Activated CD4-positive, CD25-positive, alpha-beta regulatory T cell treated with anti-CD3 and anti-CD28 coated beads, Interleukin-2, amount 50 U/mL, for 72 hours (primary cell): Measurements from ENCODE around the gene FGD6.
"Not testable (repeated sequence)": the region's sequence is repeated elsewhere in the genome, so short reads cannot be mapped to it uniquely, and the experiment has no call there.

ENCODE experiments used
- DNase-seq: peaks from one replicate; pipeline ENCODE4 v3.0.0; 2021

The FGD6 gene

DNA sequence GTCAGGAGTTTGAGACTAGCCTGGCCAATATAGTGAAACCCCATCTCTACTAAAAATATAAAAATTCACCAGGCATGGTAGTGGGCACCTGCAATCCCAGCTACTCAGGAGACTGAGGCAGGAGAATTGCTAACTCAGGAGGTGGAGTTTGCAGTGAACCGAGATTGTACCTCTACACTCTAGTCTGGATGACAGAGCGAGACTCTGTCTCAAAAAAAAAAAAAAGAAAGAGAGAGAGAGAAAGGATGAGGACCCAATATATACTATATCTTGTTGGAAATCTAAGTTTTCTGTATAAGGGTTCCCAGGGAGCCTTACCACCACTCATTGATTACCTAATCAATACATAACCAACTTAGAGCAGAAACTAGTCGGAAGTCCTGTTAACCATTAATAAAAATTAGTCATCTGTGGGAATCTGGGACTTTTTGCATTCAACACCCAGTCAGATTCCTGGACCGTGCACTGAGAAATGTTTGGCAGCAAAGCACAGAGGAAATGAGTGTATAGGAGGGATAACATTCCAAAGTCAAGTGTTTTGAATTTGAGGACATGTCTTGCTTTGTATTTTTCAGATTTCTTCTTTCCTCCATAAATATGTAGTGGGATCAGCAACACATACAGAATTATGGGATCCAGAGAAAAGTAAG is 99.0 kb downstream of the FGD6 start:
- DNase-seq: no peak

DNA sequence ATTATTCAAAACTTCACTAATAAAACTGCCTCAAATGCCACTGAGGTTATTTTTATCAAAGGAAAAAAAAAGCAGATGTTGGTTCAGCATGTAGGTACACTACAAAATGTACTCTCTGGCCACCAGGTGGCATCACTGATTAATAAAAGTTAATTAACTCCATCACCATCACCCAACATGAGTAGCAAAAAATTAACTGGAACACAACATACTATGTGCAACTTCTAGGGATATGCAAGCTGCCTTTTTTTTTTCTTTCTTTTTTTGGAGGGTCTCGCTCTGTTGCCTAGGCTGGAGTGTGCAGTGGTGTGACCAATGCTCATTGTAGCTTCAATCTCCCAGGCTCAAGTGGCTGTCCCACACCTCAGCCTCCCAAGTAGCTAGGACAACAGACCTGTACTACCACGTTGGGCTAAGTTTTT is 100.1 kb downstream of the FGD6 start:
- DNase-seq: peak; percentile 37

DNA sequence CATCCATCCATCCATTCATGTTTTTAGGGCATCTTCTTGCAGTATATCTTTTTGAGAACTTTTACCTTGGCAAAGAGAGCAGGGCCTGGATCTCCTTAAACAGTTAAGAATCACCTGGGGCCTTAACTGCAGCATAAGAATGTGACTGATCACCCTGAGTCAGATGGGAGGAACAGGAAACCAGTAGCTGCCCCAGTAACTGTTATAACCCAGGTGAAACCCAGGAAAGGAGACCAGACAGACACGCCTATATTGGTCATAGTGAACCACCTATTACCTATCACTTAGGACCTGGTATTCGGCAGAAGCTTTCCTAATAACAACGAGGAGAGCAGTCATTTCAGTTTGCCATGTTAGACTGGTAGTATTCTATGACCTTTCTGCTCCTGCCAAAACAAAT is 100.5 kb downstream of the FGD6 start:
- no peak for DNase-seq

DNA sequence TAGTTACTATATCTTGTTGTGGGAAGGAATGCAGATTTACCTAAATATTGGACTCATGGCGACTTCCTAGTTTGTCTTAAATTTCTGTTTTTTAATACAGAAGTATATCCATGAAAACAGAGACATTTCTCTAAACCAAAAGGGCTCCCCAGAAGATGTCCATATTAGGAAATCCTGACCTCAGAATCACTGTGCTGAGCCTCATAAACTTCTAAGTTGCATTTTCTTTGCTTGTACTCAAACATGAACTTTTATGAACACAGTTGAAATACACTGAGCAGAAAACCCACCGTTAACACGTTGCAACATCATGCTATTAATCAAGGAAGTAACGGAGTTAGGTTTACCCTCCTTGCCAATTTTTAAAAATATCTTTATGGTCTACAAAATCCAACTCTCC is 100.9 kb downstream of the FGD6 start:
- no peak for DNase-seq

DNA sequence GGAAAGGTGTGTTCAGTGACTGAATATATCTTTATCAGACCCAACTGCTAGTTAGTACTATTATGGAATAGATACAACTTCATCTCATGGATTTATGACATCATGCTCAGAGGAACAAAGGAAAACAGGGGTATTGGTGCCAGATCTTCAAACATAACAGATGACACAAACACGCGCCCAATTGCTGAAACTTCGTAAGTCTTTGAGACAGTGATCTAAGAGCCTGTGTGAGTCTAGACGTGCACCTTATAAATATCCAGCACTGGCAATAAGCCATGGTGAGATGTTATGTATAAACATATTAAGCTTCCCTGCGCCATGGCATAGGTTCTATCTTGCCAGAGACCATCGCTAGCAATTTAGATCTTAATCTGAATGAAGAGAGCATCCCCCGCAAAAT is 101.6 kb downstream of the FGD6 start:
- DNase-seq: no peak

DNA sequence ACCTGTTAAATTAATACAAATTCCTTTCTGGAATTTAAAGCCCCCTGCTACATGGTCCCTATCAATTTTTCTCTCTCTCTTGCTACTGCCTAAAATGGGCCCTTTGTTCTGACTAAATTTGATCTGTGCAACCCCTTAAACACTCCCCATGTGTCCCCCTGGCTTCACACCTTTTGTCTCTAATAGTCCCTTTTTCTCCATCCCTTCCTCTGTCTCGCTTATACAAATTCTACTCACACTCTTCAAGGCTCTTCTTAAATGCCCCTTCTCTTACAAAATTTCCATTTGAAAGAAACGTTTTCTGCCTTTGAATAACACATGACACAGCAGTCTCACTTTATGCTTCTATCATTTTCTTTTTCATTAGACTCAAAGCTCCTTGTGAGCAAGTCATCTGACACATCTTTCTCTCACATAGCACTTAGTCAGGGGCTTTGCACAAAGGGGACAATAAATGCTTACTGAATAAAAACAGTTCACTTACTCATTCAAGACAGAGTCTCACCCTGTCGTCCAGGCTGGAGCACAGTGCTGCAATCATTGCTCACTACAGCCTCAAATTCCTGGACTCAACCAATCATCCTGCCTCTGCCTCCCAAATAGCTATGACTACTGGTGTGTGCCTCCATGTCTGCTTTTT is 102.4 kb downstream of the FGD6 start:
- DNase-seq: no peak

DNA sequence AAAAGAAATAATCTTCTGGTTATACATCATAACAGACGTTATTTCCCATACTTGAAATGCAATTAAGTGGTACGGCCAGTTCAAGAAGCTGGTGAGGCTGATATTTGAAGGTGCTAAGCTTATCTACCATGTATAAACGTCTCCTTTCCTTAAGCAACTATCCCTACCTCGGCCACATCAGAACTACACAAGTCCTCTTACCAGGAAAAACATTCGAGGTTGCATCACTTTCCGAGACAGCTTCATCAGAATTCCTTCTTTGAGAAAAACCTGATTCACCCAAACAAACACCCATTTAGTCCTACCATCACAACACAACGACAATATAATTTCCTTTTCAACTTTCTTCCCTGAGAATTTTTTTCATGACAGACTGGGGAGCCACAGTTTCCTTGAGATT is 109.9 kb downstream of the FGD6 start:
- no peak for DNase-seq

DNA sequence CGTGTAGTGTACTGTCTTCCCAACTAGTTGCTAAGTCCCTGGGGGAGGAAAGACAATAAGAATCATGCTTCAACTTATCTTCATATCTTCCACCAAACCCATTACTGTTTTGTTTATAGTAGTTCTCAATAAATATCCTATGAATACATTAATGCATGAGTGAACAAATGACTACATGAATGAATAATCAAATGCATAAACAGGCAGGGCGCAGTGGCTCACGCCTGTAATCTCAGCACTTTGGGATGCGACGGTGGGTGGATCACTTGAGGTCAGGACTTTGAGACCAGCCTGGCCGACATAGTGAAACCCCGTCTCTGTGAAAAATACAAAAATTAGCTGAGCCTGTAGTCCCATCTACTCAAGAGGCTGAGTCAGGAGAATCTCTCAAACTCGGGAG is 111.7 kb downstream of the FGD6 start:
- no peak for DNase-seq

DNA sequence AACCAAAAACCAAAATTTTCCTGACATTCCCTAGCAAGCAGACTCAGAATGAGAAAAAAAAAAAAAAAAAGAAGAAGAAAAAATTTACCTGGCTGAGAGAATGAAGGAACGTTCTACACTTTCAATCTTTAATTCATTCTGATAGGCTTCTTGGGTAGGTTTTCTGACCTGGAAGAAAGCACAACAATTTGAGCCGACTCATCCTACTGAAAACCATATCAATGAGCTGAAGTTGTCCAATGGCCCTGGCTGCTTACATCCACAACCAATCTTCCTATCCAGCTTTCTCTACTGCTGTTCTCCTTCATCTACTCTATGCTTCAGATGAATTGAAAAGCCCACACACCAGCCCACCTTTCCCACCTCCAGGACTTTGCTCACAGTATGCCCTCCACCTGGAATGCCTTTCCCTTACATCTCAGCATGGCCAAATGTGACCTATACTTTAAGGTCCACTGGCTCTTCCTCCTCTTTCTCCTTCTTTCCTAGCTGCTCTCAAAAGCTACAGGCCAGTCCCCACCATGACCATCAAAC is 112.3 kb downstream of the FGD6 start:
- no peak for DNase-seq

DNA sequence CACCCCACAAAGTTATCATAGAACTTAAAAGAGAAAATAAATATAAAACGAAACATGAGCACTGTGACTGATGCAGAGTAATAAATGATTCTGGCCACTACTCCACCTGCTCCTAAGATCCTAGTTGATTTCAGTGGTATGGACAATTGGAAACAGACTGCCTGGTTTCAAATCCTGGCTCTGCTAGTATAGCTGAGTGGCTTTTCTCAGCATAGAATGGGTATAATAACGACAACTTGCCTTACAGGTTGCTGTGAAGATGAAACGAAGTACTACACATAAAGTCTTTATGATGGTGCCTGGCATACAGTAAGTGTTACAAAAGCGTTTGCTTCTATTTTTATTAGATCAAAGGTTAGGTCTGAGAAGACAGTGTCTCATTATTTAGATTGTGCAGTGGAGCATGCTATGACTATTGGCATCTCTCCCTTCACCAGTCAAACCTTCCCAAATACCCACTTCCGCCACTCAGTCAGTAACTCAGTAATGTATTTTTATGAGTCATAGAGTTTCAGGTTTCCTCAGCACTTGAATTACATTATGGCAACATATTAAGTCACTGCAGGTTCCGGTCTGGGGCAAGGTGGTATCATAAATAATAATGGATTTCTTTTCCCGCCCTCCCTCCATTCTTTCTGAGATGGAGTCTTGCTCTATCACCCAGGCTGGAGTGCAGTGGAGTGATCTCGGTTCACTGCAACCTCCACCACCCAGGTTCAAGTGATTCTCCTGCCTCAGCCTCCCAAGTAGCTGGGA is 114.2 kb downstream of the FGD6 start:
- DNase-seq: no peak

DNA sequence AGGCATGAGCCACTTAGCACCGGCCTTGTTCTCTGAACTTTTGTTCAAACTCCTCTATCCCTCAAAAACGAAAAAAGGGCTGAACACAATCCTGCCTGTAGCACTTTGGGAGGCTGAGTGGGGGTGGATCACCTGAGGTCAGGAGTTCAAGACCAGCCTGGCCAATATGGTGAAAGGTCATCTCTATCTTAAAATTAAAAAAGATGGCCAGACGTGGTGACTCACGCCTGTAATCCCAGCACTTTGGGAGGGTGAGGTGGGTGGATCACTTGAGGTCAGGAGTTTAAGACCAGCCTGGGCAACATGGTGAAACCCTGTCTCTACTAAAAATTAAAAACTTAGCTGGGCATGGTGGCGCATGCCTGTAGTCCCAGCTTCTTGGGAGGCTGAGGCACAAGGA is 115.3 kb downstream of the FGD6 start:
- DNase-seq: not testable (repeated sequence)

DNA sequence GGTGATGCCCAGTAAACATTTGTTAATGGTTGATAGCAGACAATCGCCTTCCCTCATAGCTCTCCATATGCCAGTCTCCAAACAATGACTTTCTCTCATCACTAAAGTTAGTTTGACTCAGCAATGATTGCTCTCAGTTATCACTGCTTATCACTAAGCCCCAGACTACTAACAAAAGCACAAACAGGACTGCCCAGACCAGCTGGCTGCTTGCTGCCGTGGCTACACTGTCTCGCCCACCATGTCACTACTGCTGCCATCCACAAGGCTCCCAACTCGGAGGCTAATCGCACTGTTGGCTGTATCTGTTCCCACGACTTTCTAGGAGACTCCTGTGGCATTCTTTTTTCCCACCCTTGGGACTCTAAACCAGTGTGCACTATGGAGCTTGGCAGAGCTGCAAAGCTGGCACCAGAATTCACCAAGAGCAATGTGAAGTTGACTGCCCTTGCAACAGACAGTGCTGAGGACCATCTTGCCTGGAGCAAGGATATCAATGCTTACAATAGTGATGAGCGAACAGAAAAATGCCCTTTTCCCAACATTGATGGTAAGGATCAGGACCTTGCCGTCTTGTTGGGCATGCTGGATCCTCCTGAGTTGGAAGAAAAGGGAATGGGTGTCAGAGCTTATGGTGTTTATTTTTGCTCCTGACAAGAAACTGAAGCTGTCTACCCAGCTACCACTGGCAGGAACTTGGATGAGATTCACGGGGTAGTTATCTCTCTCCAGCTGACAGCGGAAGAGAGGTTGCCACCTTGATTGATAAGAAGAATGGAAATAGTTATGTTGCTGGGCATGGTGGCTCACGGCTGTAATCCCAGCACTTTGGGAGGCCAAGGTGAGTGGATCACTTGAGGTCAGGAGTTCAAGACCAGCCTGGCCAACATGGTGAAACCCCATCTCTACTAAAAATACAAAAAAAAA is 116.7 kb downstream of the FGD6 start:
- DNase-seq: no peak

DNA sequence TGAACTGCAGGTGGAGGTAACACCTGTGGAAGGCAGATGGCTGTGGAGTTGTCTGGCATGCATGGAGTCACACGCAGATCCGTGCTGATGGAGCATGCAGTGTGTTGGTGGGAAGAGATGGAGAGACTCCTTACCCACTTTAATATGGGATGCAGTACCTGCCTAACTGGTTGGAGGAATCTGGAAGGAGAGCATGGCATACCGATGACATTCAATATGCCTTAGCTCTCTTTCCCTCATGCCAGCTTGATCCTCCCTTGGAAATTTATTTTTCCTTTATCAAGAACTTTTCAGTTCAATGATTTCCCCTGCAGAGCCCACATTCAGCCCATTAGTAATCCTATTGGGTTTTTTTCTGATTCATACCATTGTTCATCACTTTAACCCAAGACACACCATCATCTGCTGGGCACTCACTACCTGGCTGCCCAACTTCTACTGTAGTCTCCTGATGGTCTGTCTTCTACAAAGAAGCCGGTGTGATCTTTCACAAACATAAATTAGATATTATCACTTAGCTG is 117.9 kb downstream of the FGD6 start:
- no peak for DNase-seq

DNA sequence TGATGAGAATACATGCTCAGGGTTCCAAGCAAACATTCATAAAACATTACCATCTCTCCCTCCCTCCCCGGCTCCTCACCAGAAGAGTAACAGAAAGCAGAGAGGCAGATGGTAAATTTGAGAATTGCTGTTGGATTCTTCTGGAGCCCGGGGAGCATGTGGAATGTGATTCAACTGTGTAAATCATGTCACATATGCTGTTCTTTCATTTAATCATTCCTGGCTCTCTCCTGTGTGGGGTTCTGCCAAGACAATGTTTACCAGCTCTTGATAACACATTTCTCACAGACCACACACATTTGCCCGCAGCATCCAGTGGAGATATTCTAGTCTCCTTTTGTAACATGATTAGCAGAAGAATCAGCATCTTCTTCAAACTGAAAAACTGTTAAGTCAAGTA is 120.4 kb downstream of the FGD6 start:
- no peak for DNase-seq

DNA sequence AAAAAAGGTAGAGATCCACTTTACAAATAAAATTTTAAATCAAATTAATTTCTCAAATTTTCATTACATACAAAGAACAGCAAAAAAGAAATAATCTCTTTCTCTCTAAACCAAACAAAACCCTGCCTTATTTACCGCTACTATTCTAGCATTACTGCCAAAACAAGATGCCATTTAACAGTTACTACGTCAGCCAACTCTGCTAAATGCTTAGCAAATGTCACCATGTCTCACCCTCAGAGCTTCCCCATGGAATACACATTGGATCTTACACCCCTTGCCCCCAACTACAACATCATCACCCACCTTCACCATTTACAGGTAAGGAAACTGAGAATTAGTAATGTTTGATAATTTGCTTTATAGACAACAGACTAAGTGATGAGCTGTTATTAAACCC is 120.9 kb downstream of the FGD6 start:
- no peak for DNase-seq

DNA sequence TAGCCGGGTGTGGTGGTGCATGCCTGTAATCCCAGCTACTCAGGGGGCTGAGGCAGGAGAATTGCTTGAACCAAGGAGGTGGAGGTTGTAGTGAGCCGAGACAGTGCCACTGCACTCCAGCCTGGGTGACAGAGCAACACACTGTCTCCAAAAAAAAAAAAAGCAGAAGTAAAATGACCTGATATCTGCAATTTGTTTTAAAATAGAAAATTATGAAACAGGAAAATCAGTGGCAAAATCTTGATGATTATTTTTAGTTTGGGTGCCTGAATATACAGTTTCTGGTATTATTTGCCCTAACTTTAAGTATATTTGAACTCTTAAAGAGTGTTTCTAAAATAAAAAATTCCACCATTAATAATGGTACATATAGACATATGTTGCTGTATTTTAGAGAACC is 121.4 kb downstream of the FGD6 start:
- not testable (repeated sequence) for DNase-seq

DNA sequence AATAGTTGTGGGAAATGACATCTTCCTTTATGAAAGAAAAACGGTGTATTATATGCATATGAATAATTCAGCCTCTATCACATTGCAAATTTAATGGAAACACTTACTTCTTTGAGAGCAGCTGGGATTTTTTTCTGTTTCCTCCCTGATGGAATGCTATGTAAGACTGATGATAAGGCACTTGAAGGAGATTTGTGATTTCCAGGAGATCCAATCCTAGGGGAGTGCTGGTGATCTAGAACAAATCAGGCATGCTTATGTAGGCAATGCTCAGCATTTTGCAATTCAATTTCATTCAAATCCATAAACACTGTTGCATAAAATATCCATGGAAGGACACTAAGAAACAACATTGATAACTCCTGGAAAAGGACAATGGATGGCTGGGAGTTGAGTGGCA is 127.8 kb downstream of the FGD6 start:
- no peak for DNase-seq

DNA sequence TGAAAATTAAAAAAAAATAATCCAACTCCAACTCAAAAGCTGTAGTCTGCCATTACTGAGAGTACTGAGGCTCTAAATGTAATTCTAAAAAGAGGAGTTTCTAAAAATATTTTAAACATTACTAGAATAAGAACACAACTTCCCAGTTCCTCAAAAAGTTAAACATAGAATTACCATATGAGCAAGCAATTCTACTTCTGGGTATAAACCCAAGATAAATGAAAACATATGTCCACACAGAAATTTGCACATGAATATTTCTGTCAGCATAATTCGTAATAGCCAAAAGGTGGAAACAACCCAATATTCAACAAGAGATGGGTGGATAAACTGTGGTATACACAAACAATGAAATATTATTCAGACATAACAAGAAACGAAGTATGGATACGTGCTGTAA is 128.9 kb downstream of the FGD6 start:
- DNase-seq: no peak

DNA sequence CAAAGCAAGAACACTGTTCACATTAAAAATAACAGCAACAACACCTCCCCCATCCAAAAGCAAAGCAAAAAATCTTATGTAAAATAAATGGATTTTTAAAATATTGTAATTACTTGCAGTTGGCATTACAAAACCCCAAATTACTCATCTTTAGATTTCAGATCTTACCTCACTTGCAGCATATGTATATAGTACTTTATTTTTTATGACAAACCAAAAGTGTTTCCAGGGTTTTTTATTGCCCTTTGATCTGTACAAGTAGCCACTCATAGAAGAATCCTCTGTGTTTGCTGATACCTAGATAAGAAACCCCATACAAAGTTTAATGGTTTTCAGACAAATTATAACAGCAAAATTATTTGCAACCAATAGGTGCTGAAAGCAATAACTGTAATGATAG is 131.7 kb downstream of the FGD6 start:
- no peak for DNase-seq

DNA sequence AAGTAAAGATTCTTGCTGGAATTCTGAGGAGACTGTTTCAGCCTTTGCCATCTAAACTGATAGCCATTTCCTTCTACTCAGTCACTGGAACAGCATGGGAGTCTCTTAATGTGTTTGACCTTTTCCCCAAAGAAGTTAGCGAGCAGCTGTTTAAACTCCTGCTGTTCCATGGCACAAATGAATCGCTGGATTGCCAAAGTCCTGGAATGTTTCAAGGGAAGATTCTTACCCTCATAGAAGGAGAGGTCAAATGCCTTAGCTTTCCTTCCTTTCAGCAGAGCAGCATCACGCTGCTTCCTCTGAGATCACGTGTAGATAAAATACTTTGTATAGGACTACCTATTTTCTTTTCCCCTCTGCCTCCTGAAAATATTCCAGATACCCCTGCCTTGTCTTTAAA is 133.3 kb downstream of the FGD6 start:
- no peak for DNase-seq

DNA sequence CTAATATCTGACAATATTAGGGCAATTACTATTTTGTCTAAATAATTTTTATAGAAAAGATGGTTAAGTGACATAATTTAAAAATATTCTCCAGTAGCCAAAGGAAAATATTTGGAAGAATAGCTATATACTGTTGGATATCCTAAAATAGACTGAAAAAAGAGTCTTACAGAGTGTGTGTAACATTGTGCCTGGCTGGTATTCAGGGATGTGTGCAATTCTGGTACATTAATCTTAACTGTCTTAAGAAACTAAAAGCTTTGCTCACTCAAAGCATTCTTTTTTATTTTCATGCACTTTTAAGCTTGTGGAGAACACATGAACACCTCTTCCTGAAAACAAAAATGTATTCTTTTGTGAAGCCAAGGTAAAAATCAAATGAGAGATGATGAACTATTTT is 133.8 kb downstream of the FGD6 start:
- DNase-seq: no peak

DNA sequence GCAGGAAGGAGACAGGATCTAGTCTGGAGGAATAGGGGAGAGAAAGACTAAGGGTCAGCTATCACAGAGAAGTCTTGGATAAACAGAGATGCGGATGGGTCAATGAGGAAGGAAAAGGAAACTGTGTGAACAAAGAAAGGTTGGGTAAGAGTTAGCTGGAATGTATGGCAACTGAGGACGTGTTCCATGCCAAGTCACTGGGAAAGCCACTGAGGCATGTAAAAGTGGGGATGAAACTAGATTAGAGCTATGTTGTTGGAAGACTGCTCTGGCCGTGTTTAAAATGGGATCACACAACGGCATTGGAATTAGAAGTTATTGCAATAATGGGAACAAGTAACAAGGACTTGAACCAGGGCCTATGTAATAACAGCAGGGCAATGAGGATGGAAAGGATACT is 139.9 kb downstream of the FGD6 start:
- no peak for DNase-seq

DNA sequence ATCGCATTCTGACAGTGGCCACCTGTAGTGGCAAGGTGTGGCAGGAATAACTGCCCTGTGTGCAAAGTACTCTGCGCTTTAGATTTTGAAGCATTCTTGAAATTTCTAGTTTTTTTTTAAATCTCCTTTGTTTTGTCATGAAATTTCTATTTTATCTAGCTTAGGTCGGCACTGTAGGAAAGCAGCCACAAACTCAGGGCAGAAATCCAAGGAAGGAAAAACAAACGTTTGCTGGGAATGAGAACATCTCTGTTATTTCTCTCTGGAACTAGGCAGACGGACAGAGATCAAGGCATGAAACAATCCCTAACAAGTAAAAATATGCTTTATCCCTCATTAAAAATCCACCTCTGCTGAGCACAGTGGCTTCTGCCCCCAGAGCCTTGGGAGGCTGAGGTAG is 142.5 kb downstream of the FGD6 start:
- no peak for DNase-seq
